GM21576 (cell line): ENCODE results near the gene ALG1L2.
"Not testable (repeated sequence)": the region's sequence is repeated elsewhere in the genome, so short reads cannot be mapped to it uniquely, and the experiment has no call there.

Experiments used
- ATAC-seq: cut with Tn5 transposase; IDR thresholded peaks from one replicate; pipeline ENCODE4 v1.9.1; 2021; ENCODE audit warnings: mild to moderate bottlenecking, moderate library complexity; ENCODE audit not compliant: unreplicated experiment

Gene ALG1L2

GRCh38 chr3:130093741-130094391 lies 12.2 kb downstream of the ALG1L2 start:
- ATAC-seq, result peak; percentile 49

- ATAC-seq, result not testable (repeated sequence)
Measured at GRCh38 chr3:130094491-130094941, 12.9 kb downstream of the ALG1L2 start.

- not testable (repeated sequence) for ATAC-seq
Measured at GRCh38 chr3:130095858-130096257, 14.2 kb downstream of the ALG1L2 start.

GRCh38 chr3:130097096-130097495 lies 15.5 kb downstream of the ALG1L2 start:
- not testable (repeated sequence) for ATAC-seq

GRCh38 chr3:130097690-130098638 lies 16.3 kb downstream of the ALG1L2 start:
- not testable (repeated sequence) for ATAC-seq

- ATAC-seq, result not testable (repeated sequence)
Measured at GRCh38 chr3:130098639-130099385, 17.2 kb downstream of the ALG1L2 start.

GRCh38 chr3:130102545-130102944 lies 20.9 kb downstream of the ALG1L2 start:
- not testable (repeated sequence) for ATAC-seq

GRCh38 chr3:130104191-130104590 lies 22.6 kb downstream of the ALG1L2 start:
- not testable (repeated sequence) for ATAC-seq

GRCh38 chr3:130107333-130107995 lies 25.8 kb downstream of the ALG1L2 start:
- ATAC-seq, result not testable (repeated sequence)

GRCh38 chr3:130108836-130109585 lies 27.4 kb downstream of the ALG1L2 start:
- ATAC-seq, result not testable (repeated sequence)

- not testable (repeated sequence) for ATAC-seq
Measured at GRCh38 chr3:130110386-130111169, 28.9 kb downstream of the ALG1L2 start.

GRCh38 chr3:130111185-130111864 lies 29.7 kb downstream of the ALG1L2 start:
- peak; percentile 99 for ATAC-seq

- peak; percentile 55 for ATAC-seq
Measured at GRCh38 chr3:130111865-130112747, 30.5 kb downstream of the ALG1L2 start.

GRCh38 chr3:130112748-130113073 lies 31.1 kb downstream of the ALG1L2 start:
- ATAC-seq, result not testable (repeated sequence)

- not testable (repeated sequence) for ATAC-seq
Measured at GRCh38 chr3:130115400-130115799, 33.8 kb downstream of the ALG1L2 start.

- ATAC-seq, result no peak
Measured at GRCh38 chr3:130117933-130118332, 36.3 kb downstream of the ALG1L2 start.

- not testable (repeated sequence) for ATAC-seq
Measured at GRCh38 chr3:130119824-130120223, 38.2 kb downstream of the ALG1L2 start.
